K562 (cell line): ENCODE measurements around the gene CYTH4. TPM values are rescaled to one million over a fixed set of nuclear protein-coding genes. Genes with fewer than 3 reads are reported as not detected.

Experiments used
- ADNP ChIP-seq: fragments of 200-800 bp; sonication (Bioruptor generic); IDR thresholded peaks from 2 replicates; pipeline ENCODE4 v1.6.1; 2016; ENCODE audit warnings: missing genetic modification characterization, missing compliant biosample characterization
- FOXA3 ChIP-seq, 2 experiments: fragments of 450-650 bp in 1 of 2; sonication (generic) in 1 of 2; formaldehyde crosslinking; IDR thresholded peaks in 1 of 2; conservative IDR thresholded peaks in 1 of 2; 2 replicates each; pipeline versions ENCODE4 v1.4.0 to v1.8.0; 2020 to 2022; ENCODE audit warnings: mild to moderate bottlenecking in 2 of 2, missing genetic modification reagents in 1 of 2
- HMG20A ChIP-seq: fragments of 450-650 bp; formaldehyde crosslinking; conservative IDR thresholded peaks from 2 replicates; pipeline ENCODE4 v1.4.0; 2020; ENCODE audit warnings: mild to moderate bottlenecking, mixed read lengths
- LCOR ChIP-seq: sonication (generic); formaldehyde crosslinking; IDR thresholded peaks from 2 replicates; pipeline ENCODE4 v1.8.0; 2022; ENCODE audit warnings: mild to moderate bottlenecking, missing genetic modification reagents
- MBD2 ChIP-seq: sonication (generic); IDR thresholded peaks from 2 replicates; pipeline ENCODE4 v1.6.1; 2016; ENCODE audit warnings: low read depth, borderline replicate concordance
- MCM2 ChIP-seq: fragments of 450-650 bp; IDR thresholded peaks from 2 replicates; pipeline ENCODE4 v1.6.1; 2017; ENCODE audit warnings: low read depth, mild to moderate bottlenecking
- MTA1 ChIP-seq: fragments of 450-650 bp; IDR thresholded peaks from 2 replicates; pipeline ENCODE4 v1.6.1; 2017; ENCODE audit warnings: borderline replicate concordance
- MTA3 ChIP-seq: fragments of 450-650 bp; formaldehyde crosslinking; IDR thresholded peaks from 2 replicates; pipeline ENCODE4 v1.6.1; 2017; ENCODE audit warnings: mild to moderate bottlenecking, borderline replicate concordance
- NUFIP1 ChIP-seq: fragments of 450-650 bp; IDR thresholded peaks from 2 replicates; pipeline ENCODE4 v1.6.1; 2018; ENCODE audit not compliant: partially characterized antibody
- PHF21A ChIP-seq: fragments of 450-650 bp; IDR thresholded peaks from 2 replicates; pipeline ENCODE4 v1.6.1; 2017; ENCODE audit warnings: low read depth, borderline replicate concordance
- PRPF4 ChIP-seq: fragments of 200-400 bp; formaldehyde crosslinking; IDR thresholded peaks from one replicate; pipeline ENCODE4 v1.6.1; 2017; ENCODE audit warnings: low read length, low read depth, mild to moderate bottlenecking; ENCODE audit not compliant: insufficient read depth, poor library complexity, severe bottlenecking
- SAFB ChIP-seq: fragments of 200-400 bp; formaldehyde crosslinking; IDR thresholded peaks from 2 replicates; pipeline ENCODE4 v1.6.1; 2017; ENCODE audit warnings: low read depth, low read length, borderline replicate concordance
- SNIP1 ChIP-seq: fragments of 450-650 bp; IDR thresholded peaks from 2 replicates; pipeline ENCODE4 v1.7.1; 2017; ENCODE audit warnings: low read depth, mild to moderate bottlenecking
- SRF ChIP-seq, 2 experiments: fragments of 250-450, 450-650 bp in 1 of 2; sonication (Bioruptor Pico) in 1 of 2; sonication (generic) in 1 of 2; formaldehyde crosslinking; IDR thresholded peaks; 2 replicates each; pipeline versions ENCODE4 v1.5.0 to v1.5.1; 2020 to 2022; ENCODE audit warnings: mild to moderate bottlenecking in 1 of 2, missing genetic modification reagents in 1 of 2
- STAT5B ChIP-seq: fragments of 250-450 bp; sonication (Bioruptor Pico); IDR thresholded peaks from 2 replicates; pipeline ENCODE4 v1.8.0; 2021; ENCODE audit warnings: mild to moderate bottlenecking, inconsistent platforms
- ZNF217 ChIP-seq: sonication (generic); formaldehyde crosslinking; IDR thresholded peaks from 2 replicates; pipeline ENCODE4 v1.8.0; 2022; ENCODE audit warnings: mild to moderate bottlenecking, missing genetic modification reagents
- ZNF347 ChIP-seq: fragments of 450-650 bp; formaldehyde crosslinking; IDR thresholded peaks from 2 replicates; pipeline ENCODE4 v1.4.0; 2020; ENCODE audit warnings: low read depth, mild to moderate bottlenecking, moderate library complexity
- ZNF354B ChIP-seq: fragments of 250-450 bp; sonication (Bioruptor Pico); IDR thresholded peaks from 2 replicates; pipeline ENCODE4 v1.4.0; 2020
- ZNF584 ChIP-seq: fragments of 200-800 bp; sonication (Bioruptor generic); IDR thresholded peaks from 2 replicates; pipeline ENCODE4 v1.6.1; 2016; ENCODE audit warnings: low read depth, mild to moderate bottlenecking, missing genetic modification characterization, missing compliant biosample characterization
- ZNF76 ChIP-seq: fragments of 250-450 bp; sonication (Bioruptor Pico); IDR thresholded peaks from 2 replicates; pipeline ENCODE4 v1.4.0; 2020; ENCODE audit warnings: mild to moderate bottlenecking, moderate library complexity, borderline replicate concordance
- polyA plus RNA-seq, 8 experiments: library from polyadenylated mRNA; depleted of rRNA in 4 of 8; stranded (reverse) in 5 of 8; unstranded in 3 of 8; fragments of >200 nt; fragmentation: Nextera tagmentation in 2 of 8; fragmentation: Illumina TruSeq in 1 of 8; extraction: Ambion mirVana in 2 of 8; extraction: Trizol in 1 of 8; gene quantifications; 2 replicates each; pipeline versions ENCODE4 v1.2.1 to v1.2.3, GENCODE V29; 2011 to 2014; ENCODE audit warnings: inconsistent platforms in 1 of 8, missing spikeins in 1 of 8
- total RNA-seq, 7 experiments: library from RNA; depleted of rRNA in 6 of 7; stranded (reverse); fragments of >200 nt in 6 of 7; fragmentation: Illumina TruSeq in 2 of 7; extraction: Trizol in 2 of 7; gene quantifications; 2 replicates each; pipeline versions ENCODE4 v1.2.1 to v1.2.3, GENCODE V29; 2011 to 2021; ENCODE audit warnings: low replicate concordance in 1 of 7
- TF ChIP-seq, protein P1 (sequence below): IDR thresholded peaks from 2 replicates; pipeline ENCODE4 v1.6.1; 2011; ENCODE audit not compliant: insufficient read length; ENCODE audit errors: extremely low read depth
- TF ChIP-seq, protein P2 (sequence below): sonication (generic); formaldehyde crosslinking; IDR thresholded peaks from 2 replicates; pipeline ENCODE4 v1.8.0; 2022; ENCODE audit warnings: mild to moderate bottlenecking, missing genetic modification reagents, borderline replicate concordance
- TF ChIP-seq, protein P3 (sequence below): fragments of 450-650 bp; formaldehyde crosslinking; IDR thresholded peaks from 2 replicates; pipeline ENCODE4 v1.4.0; 2020; ENCODE audit warnings: mild to moderate bottlenecking, mixed read lengths

CYTH4 gene
- total and polyA plus RNA-seq, 9 of the 15 experiments (the other 6 are each of a cell fraction or from before 2014, with no cell fraction given) = 0.03 to 2.0 (median 0.61) TPM; not detected in 1

DNA sequence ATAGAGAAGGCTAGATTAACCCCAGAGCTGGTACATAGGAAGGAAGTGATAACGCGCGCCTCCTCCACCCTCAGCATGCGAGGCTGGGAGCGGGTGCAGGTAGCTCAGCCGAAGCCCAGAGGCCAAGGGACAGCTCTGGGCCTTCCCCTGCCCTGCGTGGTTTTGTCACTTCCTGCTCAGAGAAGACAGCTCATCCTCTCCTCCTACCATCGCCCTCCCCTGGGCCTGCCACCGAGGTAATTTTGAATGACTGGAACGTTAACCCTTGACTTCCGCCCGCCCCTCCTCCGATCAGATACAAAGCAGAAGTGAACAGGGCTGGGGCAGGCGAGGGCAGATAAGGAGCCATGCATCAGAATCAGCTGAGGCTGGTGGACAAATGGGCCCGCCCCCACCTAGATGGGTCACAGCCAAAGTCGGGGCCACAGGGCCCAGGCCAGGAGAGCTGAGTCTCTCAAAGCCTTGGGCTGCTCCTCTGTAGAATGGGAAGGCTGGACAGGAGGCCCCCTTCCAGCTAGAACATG, 39.9 kb upstream of the CYTH4 start (continued):
- no peak for TF ChIP-seq HMG20A (CRISPR knock-in tag)
- TF ChIP-seq PRPF4 = no peak
- no peak for TF ChIP-seq STAT5B (CRISPR knock-in tag)
- peak; percentile 13; the same call in 1 of the 2 replicates for TF ChIP-seq ADNP (tag)
- TF ChIP-seq, protein P1, sequence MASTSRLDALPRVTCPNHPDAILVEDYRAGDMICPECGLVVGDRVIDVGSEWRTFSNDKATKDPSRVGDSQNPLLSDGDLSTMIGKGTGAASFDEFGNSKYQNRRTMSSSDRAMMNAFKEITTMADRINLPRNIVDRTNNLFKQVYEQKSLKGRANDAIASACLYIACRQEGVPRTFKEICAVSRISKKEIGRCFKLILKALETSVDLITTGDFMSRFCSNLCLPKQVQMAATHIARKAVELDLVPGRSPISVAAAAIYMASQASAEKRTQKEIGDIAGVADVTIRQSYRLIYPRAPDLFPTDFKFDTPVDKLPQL = no peak
- no peak for TF ChIP-seq ZNF354B (CRISPR knock-in tag)
- TF ChIP-seq SRF (CRISPR knock-in tag; IDR thresholded peaks at IDR 0.05) = no peak
- no peak for TF ChIP-seq ZNF76 (CRISPR knock-in tag)
- no peak for TF ChIP-seq FOXA3 (CRISPR knock-in tag; conservative IDR thresholded peaks at IDR 0.05 in 1 of 2, IDR thresholded peaks at IDR 0.05 in 1 of 2)
- TF ChIP-seq SAFB = no peak
- TF ChIP-seq MCM2 = no peak
- TF ChIP-seq, protein P2, sequence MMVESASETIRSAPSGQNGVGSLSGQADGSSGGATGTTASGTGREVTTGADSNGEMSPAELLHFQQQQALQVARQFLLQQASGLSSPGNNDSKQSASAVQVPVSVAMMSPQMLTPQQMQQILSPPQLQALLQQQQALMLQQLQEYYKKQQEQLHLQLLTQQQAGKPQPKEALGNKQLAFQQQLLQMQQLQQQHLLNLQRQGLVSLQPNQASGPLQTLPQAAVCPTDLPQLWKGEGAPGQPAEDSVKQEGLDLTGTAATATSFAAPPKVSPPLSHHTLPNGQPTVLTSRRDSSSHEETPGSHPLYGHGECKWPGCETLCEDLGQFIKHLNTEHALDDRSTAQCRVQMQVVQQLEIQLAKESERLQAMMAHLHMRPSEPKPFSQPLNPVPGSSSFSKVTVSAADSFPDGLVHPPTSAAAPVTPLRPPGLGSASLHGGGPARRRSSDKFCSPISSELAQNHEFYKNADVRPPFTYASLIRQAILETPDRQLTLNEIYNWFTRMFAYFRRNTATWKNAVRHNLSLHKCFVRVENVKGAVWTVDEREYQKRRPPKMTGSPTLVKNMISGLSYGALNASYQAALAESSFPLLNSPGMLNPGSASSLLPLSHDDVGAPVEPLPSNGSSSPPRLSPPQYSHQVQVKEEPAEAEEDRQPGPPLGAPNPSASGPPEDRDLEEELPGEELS (CRISPR knock-in tag) = 0 out of 2 replicates have a peak, but pooled peaks have one; percentile 68
- TF ChIP-seq NUFIP1 = no peak
- TF ChIP-seq, protein P3, sequence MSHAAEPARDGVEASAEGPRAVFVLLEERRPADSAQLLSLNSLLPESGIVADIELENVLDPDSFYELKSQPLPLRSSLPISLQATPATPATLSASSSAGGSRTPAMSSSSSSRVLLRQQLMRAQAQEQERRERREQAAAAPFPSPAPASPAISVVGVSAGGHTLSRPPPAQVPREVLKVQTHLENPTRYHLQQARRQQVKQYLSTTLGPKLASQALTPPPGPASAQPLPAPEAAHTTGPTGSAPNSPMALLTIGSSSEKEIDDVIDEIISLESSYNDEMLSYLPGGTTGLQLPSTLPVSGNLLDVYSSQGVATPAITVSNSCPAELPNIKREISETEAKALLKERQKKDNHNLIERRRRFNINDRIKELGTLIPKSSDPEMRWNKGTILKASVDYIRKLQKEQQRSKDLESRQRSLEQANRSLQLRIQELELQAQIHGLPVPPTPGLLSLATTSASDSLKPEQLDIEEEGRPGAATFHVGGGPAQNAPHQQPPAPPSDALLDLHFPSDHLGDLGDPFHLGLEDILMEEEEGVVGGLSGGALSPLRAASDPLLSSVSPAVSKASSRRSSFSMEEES = no peak
- TF ChIP-seq ZNF584 = peak; percentile 68; the same call in 1 of the 2 replicates
- peak; percentile 88 for TF ChIP-seq MTA3
- TF ChIP-seq MBD2 = peak; percentile 79
- no peak for TF ChIP-seq SNIP1
- TF ChIP-seq MTA1 = 0 out of 2 replicates have a peak, but pooled peaks have one; percentile 12
- TF ChIP-seq LCOR (CRISPR knock-in tag) = no peak
- no peak for TF ChIP-seq PHF21A
- no peak for TF ChIP-seq ZNF217 (CRISPR knock-in tag)
- TF ChIP-seq ZNF347 (CRISPR knock-in tag) = no peak
